Neural cell (in vitro differentiated cells): Measurements from ENCODE around the gene P2RX2. TPM values are rescaled to one million over a fixed set of nuclear protein-coding genes. Genes with fewer than 3 reads are reported as not detected.

Source experiments
- H2AFZ ChIP-seq: fragments of 200-600, 300-800 bp; sonication (generic), shearing (Covaris generic); 2 replicates; pipeline ENCODE4 v1.6.0; 2014; ENCODE audit warnings: low read depth, mild to moderate bottlenecking, antibody characterized with exemption, low read length, moderate library complexity
- H3F3A ChIP-seq: fragments of 200-600 bp; shearing (Covaris generic); 2 replicates; pipeline ENCODE4 v1.6.1; 2016; ENCODE audit warnings: mild to moderate bottlenecking, moderate library complexity, mixed read lengths, antibody characterized with exemption, low read length; ENCODE audit not compliant: insufficient read depth, poor library complexity, severe bottlenecking
- H3K27ac ChIP-seq: fragments of 200-600, 300-800 bp; sonication (generic), shearing (Covaris generic); 2 replicates; pipeline ENCODE4 v1.5.1; 2014; ENCODE audit warnings: mild to moderate bottlenecking, low read length, moderate library complexity
- H3K27me3 ChIP-seq: fragments of 300-800, 200-600 bp; sonication (generic), shearing (Covaris generic); 2 replicates; pipeline ENCODE4 v1.6.0; 2014; ENCODE audit warnings: mild to moderate bottlenecking, low read depth, low read length, moderate library complexity; ENCODE audit not compliant: insufficient read depth
- H3K36me3 ChIP-seq: fragments of 300-800, 200-600 bp; sonication (generic), shearing (Covaris generic); 2 replicates; pipeline ENCODE4 v1.5.1; 2014; ENCODE audit warnings: mild to moderate bottlenecking, antibody characterized with exemption, low read length, moderate library complexity; ENCODE audit not compliant: insufficient read depth
- H3K4me2 ChIP-seq: fragments of 300-800, 200-600 bp; sonication (generic), shearing (Covaris generic); 2 replicates; pipeline ENCODE4 v1.6.0; 2014; ENCODE audit warnings: mild to moderate bottlenecking, low read length
- H3K4me3 ChIP-seq: fragments of 300-800, 200-600 bp; sonication (generic), shearing (Covaris generic); 2 replicates; pipeline ENCODE4 v1.5.1; 2014; ENCODE audit warnings: mild to moderate bottlenecking, low read length, moderate library complexity
- H3K79me2 ChIP-seq: fragments of 200-600 bp; shearing (Covaris generic); replicated peaks from 2 replicates; pipeline ENCODE4 v1.6.0; 2014; ENCODE audit warnings: mild to moderate bottlenecking, low read length, moderate library complexity; ENCODE audit not compliant: insufficient read depth
- H3K9ac ChIP-seq: fragments of 300-800, 200-600 bp; sonication (generic), shearing (Covaris generic); 2 replicates; pipeline ENCODE4 v1.6.1; 2016; ENCODE audit warnings: mild to moderate bottlenecking, low read length, mixed read lengths
- H3K9me2 ChIP-seq: fragments of 200-600 bp; shearing (Covaris generic); 2 replicates; pipeline ENCODE4 v1.6.1; 2016; ENCODE audit warnings: mild to moderate bottlenecking, low read length, mixed read lengths; ENCODE audit not compliant: insufficient read depth
- H3K9me3 ChIP-seq: fragments of 200-600, 300-800 bp; sonication (generic), shearing (Covaris generic); 2 replicates; pipeline ENCODE4 v1.6.1; 2016; ENCODE audit warnings: mild to moderate bottlenecking, mixed run types, low read length, moderate library complexity, mixed read lengths
- H4K20me1 ChIP-seq: fragments of 200-600 bp; shearing (Covaris generic); 2 replicates; pipeline ENCODE4 v1.6.1; 2016; ENCODE audit warnings: mild to moderate bottlenecking, mixed run types; ENCODE audit not compliant: insufficient read depth
- EP300 ChIP-seq: fragments of 450-650 bp; conservative IDR thresholded peaks from 2 replicates; pipeline ENCODE4 v1.6.1; 2014; ENCODE audit warnings: antibody characterized with exemption, mild to moderate bottlenecking, moderate library complexity; ENCODE audit not compliant: poor library complexity, severe bottlenecking
- EZH2 ChIP-seq: fragments of 200-600, 300-800 bp; shearing (Covaris generic), sonication (generic); IDR thresholded peaks from 2 replicates; pipeline ENCODE4 v1.6.1; 2014; ENCODE audit warnings: antibody characterized with exemption, low read length, borderline replicate concordance, mild to moderate bottlenecking; ENCODE audit not compliant: insufficient read depth, poor library complexity, severe bottlenecking
- MXI1 ChIP-seq: fragments of 450-650 bp; conservative IDR thresholded peaks from 2 replicates; pipeline ENCODE4 v1.6.1; 2014; ENCODE audit warnings: antibody characterized with exemption, mild to moderate bottlenecking; ENCODE audit not compliant: poor library complexity, severe bottlenecking
- POLR2AphosphoS5 ChIP-seq: IDR thresholded peaks from 2 replicates; pipeline ENCODE4 v1.6.1; 2012
- RAD21 ChIP-seq: fragments of 450-650 bp; conservative IDR thresholded peaks from 2 replicates; pipeline ENCODE4 v1.6.1; 2014; ENCODE audit warnings: antibody characterized with exemption, mild to moderate bottlenecking, moderate library complexity
- SMC3 ChIP-seq: fragments of 450-650 bp; conservative IDR thresholded peaks from 2 replicates; pipeline ENCODE4 v1.6.1; 2014; ENCODE audit warnings: antibody characterized with exemption, mild to moderate bottlenecking, moderate library complexity; ENCODE audit not compliant: poor library complexity
- TAF1 ChIP-seq: IDR thresholded peaks from 2 replicates; pipeline ENCODE4 v1.6.1; 2012; ENCODE audit warnings: low read depth
- polyA plus RNA-seq: library from polyadenylated mRNA; depleted of rRNA; stranded (reverse); fragments of >200 nt; gene quantifications from 2 replicates; pipeline ENCODE4 v1.2.3, GENCODE V29; 2014
- TF ChIP-seq, protein P1 (sequence below): fragments of 450-650 bp; IDR thresholded peaks from 2 replicates; pipeline ENCODE4 v1.5.1; 2014; ENCODE audit warnings: antibody characterized with exemption, mild to moderate bottlenecking, moderate library complexity; ENCODE audit not compliant: poor library complexity, severe bottlenecking
- TF ChIP-seq, protein P2 (sequence below): IDR thresholded peaks from 2 replicates; pipeline ENCODE4 v1.6.1; 2012; ENCODE audit warnings: borderline replicate concordance

The P2RX2 gene
- polyA plus RNA-seq, 1 donor from 2014 or later: not detected

DNA sequence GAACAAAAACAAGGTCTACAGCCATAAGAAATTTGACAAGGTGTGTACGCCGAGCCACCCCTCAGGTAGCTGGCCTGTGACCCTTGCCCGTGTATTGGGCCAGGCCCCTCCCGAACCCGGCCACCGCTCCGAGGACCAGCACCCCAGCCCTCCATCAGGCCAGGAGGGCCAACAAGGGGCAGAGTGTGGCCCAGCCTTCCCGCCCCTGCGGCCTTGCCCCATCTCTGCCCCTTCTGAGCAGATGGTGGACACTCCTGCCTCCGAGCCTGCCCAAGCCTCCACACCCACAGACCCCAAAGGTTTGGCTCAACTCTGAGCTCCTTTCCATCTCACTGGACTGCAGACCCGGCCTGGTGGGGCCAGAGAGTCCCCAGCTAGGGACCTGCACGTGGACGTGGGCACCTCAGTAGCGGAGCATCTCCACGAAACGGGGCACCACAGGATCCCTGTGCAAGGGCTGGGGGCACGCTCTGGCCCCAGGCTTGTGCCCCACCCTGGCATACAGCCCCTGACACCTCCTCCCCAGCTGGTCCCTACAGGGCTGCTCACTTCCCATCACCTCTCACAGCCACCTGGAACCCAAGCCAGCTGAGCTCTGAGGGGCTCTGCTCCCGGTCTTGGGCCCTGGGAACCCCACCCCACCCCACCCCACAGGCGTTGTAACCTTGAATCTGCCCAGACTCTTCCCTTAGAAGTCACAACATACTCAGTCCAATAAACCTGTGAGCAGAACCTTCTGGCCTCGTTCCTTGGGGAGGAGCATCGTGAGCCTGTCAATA, 3.3 kb downstream of the P2RX2 start:
- TF ChIP-seq, protein P1, sequence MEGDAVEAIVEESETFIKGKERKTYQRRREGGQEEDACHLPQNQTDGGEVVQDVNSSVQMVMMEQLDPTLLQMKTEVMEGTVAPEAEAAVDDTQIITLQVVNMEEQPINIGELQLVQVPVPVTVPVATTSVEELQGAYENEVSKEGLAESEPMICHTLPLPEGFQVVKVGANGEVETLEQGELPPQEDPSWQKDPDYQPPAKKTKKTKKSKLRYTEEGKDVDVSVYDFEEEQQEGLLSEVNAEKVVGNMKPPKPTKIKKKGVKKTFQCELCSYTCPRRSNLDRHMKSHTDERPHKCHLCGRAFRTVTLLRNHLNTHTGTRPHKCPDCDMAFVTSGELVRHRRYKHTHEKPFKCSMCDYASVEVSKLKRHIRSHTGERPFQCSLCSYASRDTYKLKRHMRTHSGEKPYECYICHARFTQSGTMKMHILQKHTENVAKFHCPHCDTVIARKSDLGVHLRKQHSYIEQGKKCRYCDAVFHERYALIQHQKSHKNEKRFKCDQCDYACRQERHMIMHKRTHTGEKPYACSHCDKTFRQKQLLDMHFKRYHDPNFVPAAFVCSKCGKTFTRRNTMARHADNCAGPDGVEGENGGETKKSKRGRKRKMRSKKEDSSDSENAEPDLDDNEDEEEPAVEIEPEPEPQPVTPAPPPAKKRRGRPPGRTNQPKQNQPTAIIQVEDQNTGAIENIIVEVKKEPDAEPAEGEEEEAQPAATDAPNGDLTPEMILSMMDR: no peak
- no peak for TF ChIP-seq RAD21
- no peak for TF ChIP-seq EZH2
- no peak for TF ChIP-seq SMC3
- TF ChIP-seq, protein P2, sequence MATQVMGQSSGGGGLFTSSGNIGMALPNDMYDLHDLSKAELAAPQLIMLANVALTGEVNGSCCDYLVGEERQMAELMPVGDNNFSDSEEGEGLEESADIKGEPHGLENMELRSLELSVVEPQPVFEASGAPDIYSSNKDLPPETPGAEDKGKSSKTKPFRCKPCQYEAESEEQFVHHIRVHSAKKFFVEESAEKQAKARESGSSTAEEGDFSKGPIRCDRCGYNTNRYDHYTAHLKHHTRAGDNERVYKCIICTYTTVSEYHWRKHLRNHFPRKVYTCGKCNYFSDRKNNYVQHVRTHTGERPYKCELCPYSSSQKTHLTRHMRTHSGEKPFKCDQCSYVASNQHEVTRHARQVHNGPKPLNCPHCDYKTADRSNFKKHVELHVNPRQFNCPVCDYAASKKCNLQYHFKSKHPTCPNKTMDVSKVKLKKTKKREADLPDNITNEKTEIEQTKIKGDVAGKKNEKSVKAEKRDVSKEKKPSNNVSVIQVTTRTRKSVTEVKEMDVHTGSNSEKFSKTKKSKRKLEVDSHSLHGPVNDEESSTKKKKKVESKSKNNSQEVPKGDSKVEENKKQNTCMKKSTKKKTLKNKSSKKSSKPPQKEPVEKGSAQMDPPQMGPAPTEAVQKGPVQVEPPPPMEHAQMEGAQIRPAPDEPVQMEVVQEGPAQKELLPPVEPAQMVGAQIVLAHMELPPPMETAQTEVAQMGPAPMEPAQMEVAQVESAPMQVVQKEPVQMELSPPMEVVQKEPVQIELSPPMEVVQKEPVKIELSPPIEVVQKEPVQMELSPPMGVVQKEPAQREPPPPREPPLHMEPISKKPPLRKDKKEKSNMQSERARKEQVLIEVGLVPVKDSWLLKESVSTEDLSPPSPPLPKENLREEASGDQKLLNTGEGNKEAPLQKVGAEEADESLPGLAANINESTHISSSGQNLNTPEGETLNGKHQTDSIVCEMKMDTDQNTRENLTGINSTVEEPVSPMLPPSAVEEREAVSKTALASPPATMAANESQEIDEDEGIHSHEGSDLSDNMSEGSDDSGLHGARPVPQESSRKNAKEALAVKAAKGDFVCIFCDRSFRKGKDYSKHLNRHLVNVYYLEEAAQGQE: no peak
- no peak for TF ChIP-seq MXI1
- TF ChIP-seq TAF1: no peak
- TF ChIP-seq EP300: no peak
- no peak for TF ChIP-seq POLR2AphosphoS5
- Histone ChIP-seq H3K79me2 (no peaks in the 10 kb centered on the region), H3K9ac (no peak overlapping the region), H3K27ac (no peak overlapping the region), H2AFZ (no peak overlapping the region), H3K4me2 (no peak overlapping the region), H3K4me3 (no peak overlapping the region), H3K9me2 (no peaks in the 10 kb centered on the region), H3K9me3 (peaks cover 10% of the 10 kb centered on the region), H3F3A (no peaks in the 10 kb centered on the region), H3K36me3 (no peaks in the 10 kb centered on the region), H3K27me3 (peaks cover 22% of the 10 kb centered on the region), H4K20me1 (no peaks in the 10 kb centered on the region)

DNA sequence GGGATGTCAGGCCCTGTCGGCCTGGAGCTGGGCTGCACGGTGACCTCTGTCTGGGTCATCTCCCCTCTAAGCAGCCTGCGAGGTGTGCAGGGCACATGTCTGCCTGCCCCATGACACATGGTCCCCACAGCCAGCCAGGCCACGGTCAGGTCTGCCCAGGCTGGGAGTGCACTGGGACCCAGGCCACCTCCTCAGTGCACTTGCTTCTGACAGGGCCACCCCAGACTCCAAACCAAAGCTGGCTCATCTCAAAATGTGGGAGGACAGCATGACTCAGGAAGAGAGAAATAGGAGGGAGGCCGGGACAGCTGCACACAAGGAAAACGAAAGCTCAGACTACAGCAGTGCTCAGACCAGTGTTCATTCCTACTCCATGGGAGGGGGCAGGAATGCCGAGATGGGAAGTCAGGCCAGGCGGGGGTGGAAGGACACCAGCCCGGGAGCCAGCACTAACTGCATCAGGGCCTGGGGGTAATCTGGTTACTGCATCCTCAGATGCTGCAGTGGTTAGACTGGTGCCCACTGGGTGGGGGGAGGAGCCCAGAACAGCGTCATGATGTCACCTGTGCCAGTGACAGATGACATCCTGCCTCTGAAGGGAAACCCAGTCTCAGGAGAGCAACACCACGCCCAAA, 4.0 kb downstream of the P2RX2 start:
- TF ChIP-seq POLR2AphosphoS5 (no peak), RAD21 (no peak), EP300 (no peak), SMC3 (no peak)
- Histone ChIP-seq H4K20me1 (no peaks in the 10 kb centered on the region), H3K27ac (no peak overlapping the region)

More for the DNA sequence above, 4.0 kb downstream of the P2RX2 start:
- H3F3A ChIP-seq: no peaks in the 10 kb centered on the region
- no peak overlapping the region for H3K9ac ChIP-seq
- H3K9me2 ChIP-seq: no peaks in the 10 kb centered on the region
- no peaks in the 10 kb centered on the region for H3K79me2 ChIP-seq
- H3K4me2 ChIP-seq: no peak overlapping the region
- peaks cover 15% of the 10 kb centered on the region for H3K27me3 ChIP-seq
- no peak overlapping the region for H3K4me3 ChIP-seq
- H3K36me3 ChIP-seq: no peaks in the 10 kb centered on the region
- H2AFZ ChIP-seq: no peak overlapping the region
- peaks cover 3% of the 10 kb centered on the region for H3K9me3 ChIP-seq
